IMR-90 (cell line): ENCODE measurements around the gene MYRFL. TPM values are rescaled to one million over a fixed set of nuclear protein-coding genes. Genes with fewer than 3 reads are reported as not detected.

Experiments used
- ATAC-seq: fragments of 200-7000 bp; cut with Tn5 transposase; 2 replicates; pipeline ENCODE4 v1.9.1; 2020; ENCODE audit warnings: low read depth, mild to moderate bottlenecking, moderate library complexity
- BruUV-seq: library from RNA; stranded (reverse); fragments of 400-500 nt; replicated peaks from 2 replicates; lab custom pipeline; 2021; lab: Mats Ljungman, UMichigan
- CTCF ChIA-PET: fragments of 300-600 bp; formaldehyde crosslinking; extraction: SDS; loops from one replicate; lab custom pipeline; 2021; ENCODE audit warnings: antibody characterized with exemption; lab: Yijun Ruan, JAX
- POLR2A ChIA-PET: fragments of 300-600 bp; sonication (Branson Sonifier 250); formaldehyde crosslinking; loops from one replicate; lab custom pipeline; 2022; ENCODE audit warnings: antibody characterized with exemption; ENCODE audit not compliant: unreplicated experiment; lab: Charles Lee
- DNase-seq: peaks from one replicate; pipeline ENCODE4 v3.0.0; 2013
- H2AFZ ChIP-seq: replicated peaks from 2 replicates; pipeline ENCODE3; 2013; ENCODE audit warnings: low read length, mild to moderate bottlenecking; ENCODE audit not compliant: poor library complexity
- H2AK5ac ChIP-seq: 2 replicates; pipeline ENCODE4 v1.6.1; 2013; ENCODE audit warnings: low read depth, low read length, inconsistent platforms
- H2AK9ac ChIP-seq: replicated peaks from 2 replicates; pipeline ENCODE3; 2013; ENCODE audit warnings: mild to moderate bottlenecking, low read depth, low read length, moderate library complexity; ENCODE audit not compliant: poor library complexity
- H2BK120ac ChIP-seq: 2 replicates; pipeline ENCODE4 v1.6.1; 2013; ENCODE audit warnings: low read depth, low read length, inconsistent platforms
- H2BK15ac ChIP-seq: 3 replicates; pipeline ENCODE4 v1.6.1; 2013; ENCODE audit warnings: low read depth, low read length, inconsistent platforms
- H2BK20ac ChIP-seq: 2 replicates; pipeline ENCODE4 v1.6.1; 2013; ENCODE audit warnings: low read depth, mild to moderate bottlenecking, inconsistent platforms, low read length, moderate library complexity
- H2BK5ac ChIP-seq: 2 replicates; pipeline ENCODE4 v1.6.1; 2013; ENCODE audit warnings: mild to moderate bottlenecking, low read depth, low read length, inconsistent platforms; ENCODE audit not compliant: poor library complexity, severe bottlenecking
- H3K14ac ChIP-seq: replicated peaks from 2 replicates; pipeline ENCODE4 v1.6.1; 2013; ENCODE audit warnings: low read depth, low read length, inconsistent platforms
- H3K18ac ChIP-seq: 2 replicates; pipeline ENCODE4 v1.6.1; 2013; ENCODE audit warnings: low read depth, low read length, control low read depth
- H3K23ac ChIP-seq: 2 replicates; pipeline ENCODE4 v1.6.1; 2013; ENCODE audit warnings: low read depth, low read length, inconsistent platforms
- H3K27ac ChIP-seq: 2 replicates; pipeline ENCODE4 v1.5.1; 2013; ENCODE audit warnings: mild to moderate bottlenecking, control low read depth, low read length; ENCODE audit not compliant: insufficient read depth
- H3K27me3 ChIP-seq: 2 replicates; pipeline ENCODE4 v1.6.1; 2013; ENCODE audit warnings: low read length; ENCODE audit not compliant: control insufficient read depth, insufficient read depth
- H3K36me3 ChIP-seq: 2 replicates; pipeline ENCODE4 v1.6.1; 2013; ENCODE audit warnings: low read length, mixed read lengths; ENCODE audit not compliant: control insufficient read depth, insufficient read depth
- H3K4ac ChIP-seq: 2 replicates; pipeline ENCODE4 v1.6.1; 2013; ENCODE audit warnings: low read depth, low read length, inconsistent platforms
- H3K4me1 ChIP-seq: 2 replicates; pipeline ENCODE4 v1.6.1; 2013; ENCODE audit warnings: low read length, mixed read lengths; ENCODE audit not compliant: control insufficient read depth, insufficient read depth
- H3K4me2 ChIP-seq: 2 replicates; pipeline ENCODE4 v1.6.1; 2013; ENCODE audit warnings: low read depth, mild to moderate bottlenecking, control low read depth, low read length, moderate library complexity
- H3K4me3 ChIP-seq: 2 replicates; pipeline ENCODE4 v1.5.1; 2013; ENCODE audit warnings: low read depth, mild to moderate bottlenecking, control low read depth, low read length, moderate library complexity; ENCODE audit not compliant: insufficient read depth
- H3K56ac ChIP-seq: 2 replicates; pipeline ENCODE4 v1.6.1; 2013; ENCODE audit warnings: low read length, inconsistent platforms; ENCODE audit not compliant: insufficient read depth; ENCODE audit errors: extremely low read depth
- H3K79me1 ChIP-seq, 2 experiments: 2 replicates each; pipeline ENCODE4 v1.6.1; 2013; ENCODE audit warnings: low read length in 2 of 2, inconsistent platforms in 1 of 2, low read depth in 1 of 2
- H3K9ac ChIP-seq: 2 replicates; pipeline ENCODE4 v1.6.1; 2013; ENCODE audit warnings: low read depth, low read length, control low read depth
- H3K9me1 ChIP-seq: 2 replicates; pipeline ENCODE4 v1.6.1; 2013; ENCODE audit warnings: low read length, inconsistent platforms; ENCODE audit not compliant: insufficient read depth
- H3K9me3 ChIP-seq: 2 replicates; pipeline ENCODE4 v1.6.1; 2013; ENCODE audit warnings: low read length; ENCODE audit not compliant: control insufficient read depth, insufficient read depth
- H4K20me1 ChIP-seq: 2 replicates; pipeline ENCODE4 v1.6.1; 2013; ENCODE audit warnings: low read length, inconsistent platforms; ENCODE audit not compliant: insufficient read depth
- H4K5ac ChIP-seq: 2 replicates; pipeline ENCODE4 v1.6.1; 2013; ENCODE audit warnings: mild to moderate bottlenecking, low read depth, low read length, control low read depth
- H4K8ac ChIP-seq, 2 experiments: 2 replicates each; pipeline ENCODE4 v1.6.1; 2013; ENCODE audit warnings: low read depth in 2 of 2, low read length in 2 of 2, control low read depth in 1 of 2, inconsistent platforms in 1 of 2
- H4K91ac ChIP-seq: 2 replicates; pipeline ENCODE4 v1.6.1; 2013; ENCODE audit warnings: low read depth, low read length, inconsistent platforms; ENCODE audit not compliant: insufficient read depth
- CEBPB ChIP-seq: IDR thresholded peaks from 2 replicates; pipeline ENCODE4 v1.6.1; 2012; ENCODE audit warnings: low read depth, low read length, improper control_type of control experiment
- MXI1 ChIP-seq: IDR thresholded peaks from 2 replicates; pipeline ENCODE4 v1.6.1; 2012; ENCODE audit warnings: low read depth, mild to moderate bottlenecking, low read length, moderate library complexity, borderline replicate concordance
- WGBS, 2 experiments: methylation state at CpG; one replicate each; pipeline versions ENCODE4 v1.1.5 to v1.1.7; 2013; ENCODE audit warnings: missing lambda C conversion rate in 2 of 2; ENCODE audit not compliant: insufficient read length in 1 of 2; ENCODE audit errors: extremely low coverage in 2 of 2; 5-methylcytosine and 5-hydroxymethylcytosine counted together
- dilution Hi-C: fragments of 300-500 bp; cut with HindIII; formaldehyde crosslinking; loops from one replicate; pipeline ENCODE4 v1.14.3; 2018; ENCODE audit warnings: low sequenced_read_pairs; ENCODE audit not compliant: unreplicated experiment
- in situ Hi-C: fragments of 300-500 bp; cut with MboI; formaldehyde crosslinking; loops from 3 replicates; pipeline ENCODE4 v1.14.3; 2019; ENCODE audit warnings: low sequenced_read_pairs, inconsistent platforms, mixed read lengths
- intact Hi-C: fragments of 100-400 bp; cut with micrococcal nuclease; formaldehyde crosslinking; loops from 2 replicates; pipeline ENCODE4 v1.10.0; 2022
- polyA plus RNA-seq, 3 experiments: library from polyadenylated mRNA; depleted of rRNA; stranded (reverse); fragments of >200 nt; gene quantifications; 2 replicates each; pipeline ENCODE4 v1.2.3, GENCODE V29; 2012; ENCODE audit warnings: low replicate concordance in 1 of 3
- total RNA-seq: library from RNA; depleted of rRNA; stranded (reverse); fragments of >200 nt; gene quantifications from 2 replicates; pipeline ENCODE4 v1.2.3, GENCODE V29; 2012

Gene MYRFL
- total and polyA plus RNA-seq, 2 of the 4 experiments (the other 2 are of a cell fraction) = not detected

DNA sequence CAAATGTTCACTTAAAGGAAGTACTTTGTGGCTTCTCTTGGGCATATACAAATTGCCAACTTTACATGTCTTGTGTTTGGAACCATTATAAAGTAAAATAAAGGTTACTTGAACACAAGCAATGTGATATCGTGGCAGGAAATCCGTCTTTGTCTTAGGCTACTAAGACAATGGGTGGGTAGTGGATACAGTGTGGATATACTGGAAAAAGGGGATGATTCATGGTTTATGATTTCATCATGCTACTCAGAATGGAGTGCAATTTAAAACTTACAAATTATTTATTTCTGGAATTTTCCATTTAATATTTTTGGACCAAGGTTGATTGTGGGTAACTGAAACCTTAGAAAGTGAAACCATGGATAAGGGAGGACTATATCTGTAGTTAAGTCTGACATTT lies 48.4 kb downstream of the MYRFL start:
- H3K4ac ChIP-seq = no peak overlapping the region
- no CpG with 5 or more reads among the region's 2 CpGs for WGBS, 2 experiments
- ChIA-PET POLR2A (no interaction called here), CTCF (no interaction called here)
- H3K9me1 ChIP-seq = 0 out of 2 replicates have a peak, but pooled peaks cover 2% of the 10 kb centered on the region
- no peak overlapping the region; a peak in 1 of 4 replicates for H4K8ac ChIP-seq
- BruUV-seq = no TSS peak
- no peaks in the 10 kb centered on the region for H4K20me1 ChIP-seq
- no peak overlapping the region for H2AK5ac ChIP-seq
- H3K14ac ChIP-seq = no peak overlapping the region
- no peak overlapping the region for H3K4me2 ChIP-seq
- H3K36me3 ChIP-seq = no peaks in the 10 kb centered on the region
- H3K27me3 ChIP-seq = peaks cover 4% of the 10 kb centered on the region; the same call in 1 of the 2 replicates
- no peak overlapping the region for H2BK5ac ChIP-seq
- no peak overlapping the region for H3K18ac ChIP-seq
- H4K5ac ChIP-seq = no peak overlapping the region
- DNase-seq (no peak), ATAC-seq (no peak)
- H3K4me3 ChIP-seq = no peak overlapping the region
- H2BK120ac ChIP-seq = no peak overlapping the region
- H2BK15ac ChIP-seq = no peak overlapping the region
- no peak overlapping the region for H3K56ac ChIP-seq
- intact Hi-C loops (no loop called here), dilution Hi-C loops (no loop called here), in situ Hi-C loops (no loop called here)
- H3K79me1 ChIP-seq = no peaks in the 10 kb centered on the region
- no peak overlapping the region for H3K9ac ChIP-seq
- no peak overlapping the region for H2AK9ac ChIP-seq
- H3K9me3 ChIP-seq = no peaks in the 10 kb centered on the region
- no peak overlapping the region for H4K91ac ChIP-seq
- H3K27ac ChIP-seq = no peak overlapping the region
- no peak overlapping the region for H2AFZ ChIP-seq
- no peak overlapping the region for H2BK20ac ChIP-seq
- TF ChIP-seq CEBPB (no peak), MXI1 (no peak)
- H3K4me1 ChIP-seq = no peaks in the 10 kb centered on the region
- no peak overlapping the region for H3K23ac ChIP-seq
